ENCODE measurements around the gene CD209. TPM values are rescaled to one million over a fixed set of nuclear protein-coding genes. Genes with fewer than 3 reads are reported as not detected.

CD209 gene, protein sequence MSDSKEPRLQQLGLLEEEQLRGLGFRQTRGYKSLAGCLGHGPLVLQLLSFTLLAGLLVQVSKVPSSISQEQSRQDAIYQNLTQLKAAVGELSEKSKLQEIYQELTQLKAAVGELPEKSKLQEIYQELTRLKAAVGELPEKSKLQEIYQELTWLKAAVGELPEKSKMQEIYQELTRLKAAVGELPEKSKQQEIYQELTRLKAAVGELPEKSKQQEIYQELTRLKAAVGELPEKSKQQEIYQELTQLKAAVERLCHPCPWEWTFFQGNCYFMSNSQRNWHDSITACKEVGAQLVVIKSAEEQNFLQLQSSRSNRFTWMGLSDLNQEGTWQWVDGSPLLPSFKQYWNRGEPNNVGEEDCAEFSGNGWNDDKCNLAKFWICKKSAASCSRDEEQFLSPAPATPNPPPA
- total RNA-seq (2014; rRNA removed; shearing (Covaris generic)) (0.35 TPM in 1 of 2 replicates, not detected in the other), polyA plus RNA-seq (2016; fragmentation: Nextera tagmentation; extraction: Ambion mirVana) (not detected in 2 replicates)
- long read RNA-seq = 0 reads

DNA sequence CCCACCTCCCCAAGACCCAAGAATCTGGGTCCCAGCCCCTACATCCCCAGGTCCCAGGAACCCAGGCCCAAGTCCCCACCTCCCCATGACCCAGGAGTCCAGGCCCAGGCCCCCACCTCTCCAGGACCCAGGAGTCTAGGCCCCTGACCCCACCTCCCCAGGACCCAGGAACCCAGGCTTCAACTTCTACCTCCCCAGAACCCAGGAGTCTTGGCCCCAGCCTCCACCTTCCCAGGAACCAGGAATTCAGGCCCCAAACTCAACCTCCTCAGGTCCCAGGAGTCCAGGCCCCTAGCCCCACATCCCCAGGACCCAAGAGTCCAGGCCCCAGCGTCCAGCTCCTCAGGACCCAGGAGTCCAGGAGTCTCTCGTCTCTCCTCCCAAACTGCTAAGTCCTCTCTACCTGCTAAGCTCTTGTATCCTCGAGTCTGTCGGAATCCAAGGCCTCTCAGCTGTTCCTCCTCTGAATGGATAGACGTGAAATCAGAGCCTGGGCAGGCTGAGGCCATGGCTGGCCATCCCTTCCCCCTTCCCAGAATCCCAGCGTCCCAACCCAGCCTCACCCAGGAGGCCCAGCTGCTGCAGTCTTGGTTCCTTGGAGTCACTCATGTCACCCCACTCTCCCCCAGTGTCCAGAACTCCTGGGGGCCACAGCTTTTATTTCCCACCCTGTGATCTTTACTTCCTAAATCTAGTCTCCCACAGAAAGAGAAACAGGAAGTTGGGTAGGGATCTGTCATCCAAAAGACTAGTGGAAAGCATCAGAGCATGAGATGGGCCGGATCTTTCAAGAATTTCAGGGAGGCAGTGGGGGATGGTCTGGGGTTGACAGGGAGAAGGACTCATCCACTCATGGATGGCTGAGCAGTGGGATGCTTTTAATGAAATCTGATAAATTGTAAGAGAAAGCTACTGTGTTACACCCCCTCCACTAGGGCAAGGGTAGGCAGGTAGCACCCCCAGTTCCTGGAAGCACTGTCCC, at the start of gene CD209:
TSS of gene CD209 (minus strand) at position 632 of the 982 bp plus-strand sequence. CDS start at position 609, 23 bp downstream.
- Mint-ChIP-seq H3K27ac (peak within 1 kb of the TSS; percentile 39), H3K4me3 (no peak within 1 kb of the TSS), H3K9me3 (peaks cover 18% of the 10 kb centered on the region), H3K27me3 (ENCODE audit: insufficient read depth, low read depth, poor library complexity) (peaks cover 9% of the 10 kb centered on the region), H3K36me3 (ENCODE audit: low read depth) (peaks cover 10% of the 10 kb centered on the region), H3K4me1 (peaks cover 20% of the 10 kb centered on the region)
- Histone ChIP-seq H3K27me3 (ENCODE audit: insufficient read depth) (no peaks in the 10 kb centered on the region), H4K20me1 (replicated peaks; ENCODE audit: insufficient read depth) (no peaks in the 10 kb centered on the region), H3K4me2 (peak within 1 kb of the TSS; percentile 62; the same call in 1 of the 2 replicates), H3K9me2 (ENCODE audit: insufficient read depth) (0 out of 2 replicates have a peak, but pooled peaks cover 2% of the 10 kb centered on the region), H3F3A (replicated peaks; ENCODE audit: low read depth) (no peaks in the 10 kb centered on the region), H3K36me3 (ENCODE audit: insufficient read depth) (no peaks in the 10 kb centered on the region), H3K4me3 (no peak within 1 kb of the TSS), H3K4me1 (ENCODE audit: insufficient read depth) (peaks cover 12% of the 10 kb centered on the region; the same call in 1 of the 2 replicates), H3K27ac (ENCODE audit: low read depth) (peak within 1 kb of the TSS; percentile 9; the same call in 1 of the 2 replicates), H3K79me2 (replicated peaks; ENCODE audit: insufficient read depth) (no peaks in the 10 kb centered on the region), H2AFZ (peak within 1 kb of the TSS; percentile 72)
- no peak for ATAC-seq
- peak; percentile 17 for DNase-seq (ENCODE audit: low spot score)
- TF ChIP-seq ETS1 (IDR thresholded peaks at IDR 0.05) = no peak
- TF ChIP-seq NANOG (IDR thresholded peaks at IDR 0.05; ENCODE audit: borderline replicate concordance) = no peak
- TF ChIP-seq POLR2AphosphoS5 (IDR thresholded peaks at IDR 0.05; ENCODE audit: low read depth) = no peak
- TF ChIP-seq ZNF462 (CRISPR knock-in tag; IDR thresholded peaks at IDR 0.05) = no peak
- TF ChIP-seq EZH2phosphoT487 (IDR thresholded peaks at IDR 0.05; ENCODE audit: unreplicated experiment) = no peak
- no peak for TF ChIP-seq CREB1 (CRISPR knock-in tag; IDR thresholded peaks at IDR 0.05; ENCODE audit: low read depth)
- no peak for TF ChIP-seq CTCF (conservative IDR thresholded peaks at IDR 0.05; ENCODE audit: low read depth in 2 of 2)
- TF ChIP-seq ZNF114 (CRISPR knock-in tag; IDR thresholded peaks at IDR 0.05) = no peak
- no peak for TF ChIP-seq EZH2 (IDR thresholded peaks at IDR 0.05; ENCODE audit: low read depth, unreplicated experiment)
- TF ChIP-seq JUNB (IDR thresholded peaks at IDR 0.05; ENCODE audit: unreplicated experiment) = no peak

All from GM23338 (cell line).